ENCODE measurements around the gene AGBL2.
"Not testable (repeated sequence)": the region's sequence is repeated elsewhere in the genome, so short reads cannot be mapped to it uniquely, and the experiment has no call there.

The AGBL2 gene

GRCh38 chr11:47711816-47712215 is 3.4 kb downstream of the AGBL2 start:
- Histone ChIP-seq H3K27ac (no peak overlapping the region), H3K4me1 (no peaks in the 10 kb centered on the region), H3K9me3 (ENCODE audit: control insufficient read depth, low read length) (no peaks in the 10 kb centered on the region), H2AFZ (no peak overlapping the region), H3K9ac (no peak overlapping the region), H3K27me3 (ENCODE audit: control insufficient read depth, insufficient read depth, low read length) (no peaks in the 10 kb centered on the region), H3K4me3 (ENCODE audit: low read depth, low read length) (no peak overlapping the region), H3K79me2 (no peaks in the 10 kb centered on the region), H3K4me2 (ENCODE audit: low read length) (no peak overlapping the region), H3K36me3 (ENCODE audit: control insufficient read depth, insufficient read depth, low read length) (no peaks in the 10 kb centered on the region)
- TF ChIP-seq CTCF (IDR thresholded peaks at IDR 0.05): no peak

- no peaks in the 10 kb centered on the region for H3K4me1 ChIP-seq
- H3K27ac ChIP-seq: no peak overlapping the region
These were observed 3.9 kb downstream of the AGBL2 start for GRCh38 chr11:47711225-47711624.

GRCh38 chr11:47707275-47707786 is 7.8 kb downstream of the AGBL2 start:
- H3K4me2 ChIP-seq (ENCODE audit: low read length); H3K4me1 ChIP-seq; H3K9me3 ChIP-seq (ENCODE audit: control insufficient read depth, low read length); H3K36me3 ChIP-seq (ENCODE audit: control insufficient read depth, insufficient read depth, low read length); H3K27me3 ChIP-seq (ENCODE audit: control insufficient read depth, insufficient read depth, low read length); H3K27ac ChIP-seq; H3K9ac ChIP-seq; H3K4me3 ChIP-seq (ENCODE audit: low read depth, low read length); H2AFZ ChIP-seq; H3K79me2 ChIP-seq: not testable (repeated sequence)

More at GRCh38 chr11:47711225-47711624, 3.9 kb downstream of the AGBL2 start:
- Histone ChIP-seq H3K27me3 (ENCODE audit: control insufficient read depth, insufficient read depth, low read length) (no peaks in the 10 kb centered on the region), H3K79me2 (no peaks in the 10 kb centered on the region), H3K9me3 (ENCODE audit: control insufficient read depth, low read length) (no peaks in the 10 kb centered on the region), H3K9ac (no peak overlapping the region), H3K36me3 (ENCODE audit: control insufficient read depth, insufficient read depth, low read length) (no peaks in the 10 kb centered on the region), H2AFZ (no peak overlapping the region), H3K4me2 (ENCODE audit: low read length) (no peak overlapping the region), H3K4me3 (ENCODE audit: low read depth, low read length) (no peak overlapping the region)
- no peak for TF ChIP-seq CTCF (IDR thresholded peaks at IDR 0.05)

- no peak for TF ChIP-seq CTCF (IDR thresholded peaks at IDR 0.05)
- H3K4me3 ChIP-seq (ENCODE audit: low read depth, low read length): no peak overlapping the region
These were observed 9.4 kb downstream of the AGBL2 start for GRCh38 chr11:47705721-47706120.

GRCh38 chr11:47691979-47692378 is 23.2 kb downstream of the AGBL2 start:
- TF ChIP-seq CTCF (IDR thresholded peaks at IDR 0.05): no peak
- Histone ChIP-seq H3K4me2 (ENCODE audit: low read length) (no peak overlapping the region), H3K9me3 (ENCODE audit: control insufficient read depth, low read length) (no peaks in the 10 kb centered on the region), H3K4me1 (no peaks in the 10 kb centered on the region), H3K79me2 (no peaks in the 10 kb centered on the region), H3K36me3 (ENCODE audit: control insufficient read depth, insufficient read depth, low read length) (no peaks in the 10 kb centered on the region), H3K27ac (no peak overlapping the region), H2AFZ (no peak overlapping the region), H3K27me3 (ENCODE audit: control insufficient read depth, insufficient read depth, low read length) (no peaks in the 10 kb centered on the region), H3K4me3 (ENCODE audit: low read depth, low read length) (no peak overlapping the region), H3K9ac (no peak overlapping the region)

More at GRCh38 chr11:47705721-47706120, 9.4 kb downstream of the AGBL2 start:
- Histone ChIP-seq H3K79me2 (no peaks in the 10 kb centered on the region), H2AFZ (no peak overlapping the region), H3K4me1 (no peaks in the 10 kb centered on the region), H3K9ac (no peak overlapping the region), H3K27ac (no peak overlapping the region), H3K4me2 (ENCODE audit: low read length) (no peak overlapping the region), H3K36me3 (ENCODE audit: control insufficient read depth, insufficient read depth, low read length) (no peaks in the 10 kb centered on the region), H3K9me3 (ENCODE audit: control insufficient read depth, low read length) (no peaks in the 10 kb centered on the region), H3K27me3 (ENCODE audit: control insufficient read depth, insufficient read depth, low read length) (no peaks in the 10 kb centered on the region)

All from parathyroid adenoma (tissue), 2 donors.